NCI-H345 (cell line): ENCODE results near the gene RBM23.

Experiments
- DNase-seq: peaks from one replicate; lab custom pipeline; 2025; lab: John Stamatoyannopoulos, UW

RBM23 gene

DNA sequence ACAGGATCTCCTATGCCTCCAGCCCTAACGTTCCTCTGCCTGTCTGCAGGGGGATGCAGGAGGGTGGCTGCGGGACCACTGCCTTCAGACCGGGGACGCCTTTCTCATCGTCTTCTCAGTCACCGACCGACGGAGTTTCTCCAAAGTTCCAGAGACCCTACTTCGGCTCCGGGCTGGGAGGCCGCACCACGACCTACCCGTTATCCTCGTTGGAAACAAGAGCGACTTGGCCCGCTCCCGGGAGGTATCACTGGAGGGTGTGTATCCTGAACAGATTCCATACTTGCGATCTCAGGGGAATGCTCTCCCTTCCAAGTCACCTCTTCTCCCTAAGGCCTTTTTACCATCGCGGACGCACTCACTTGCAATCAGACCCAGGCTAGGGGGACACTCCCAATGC lies 33.0 kb downstream of the RBM23 start:
- DNase-seq, result no peak

DNA sequence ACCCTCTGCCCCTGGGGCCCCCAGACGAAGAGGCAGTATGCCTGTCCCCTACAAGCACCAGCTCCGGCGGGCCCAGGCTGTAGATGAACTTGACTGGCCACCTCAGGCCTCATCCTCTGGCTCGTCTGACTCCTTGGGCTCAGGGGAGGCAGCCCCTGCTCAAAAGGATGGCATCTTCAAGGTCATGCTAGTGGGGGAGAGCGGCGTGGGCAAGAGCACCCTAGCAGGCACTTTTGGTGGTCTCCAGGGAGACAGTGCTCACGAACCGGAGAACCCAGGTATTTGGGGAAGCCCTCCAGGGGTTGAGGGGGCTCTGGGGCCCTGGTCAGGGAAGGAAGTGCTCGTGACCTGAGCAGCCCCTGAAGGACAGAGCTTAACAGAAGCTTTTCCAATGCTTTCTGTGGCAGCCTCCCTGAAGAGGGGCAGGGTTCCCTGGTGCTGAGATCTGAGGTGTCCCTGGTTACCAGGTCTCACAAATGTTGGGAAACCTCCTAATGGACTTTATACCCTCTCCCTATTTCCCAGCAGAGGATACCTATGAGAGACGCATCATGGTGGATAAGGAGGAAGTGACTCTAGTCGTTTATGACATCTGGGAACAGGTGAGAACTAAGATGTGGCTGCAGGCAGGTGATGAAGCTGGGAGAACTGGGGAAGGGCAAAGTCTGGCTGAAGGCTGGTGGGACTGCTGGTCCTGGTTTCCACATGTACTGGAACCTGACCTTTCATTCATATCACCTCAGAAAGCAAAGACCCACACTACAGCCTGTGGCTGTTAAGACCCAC lies 34.0 kb downstream of the RBM23 start:
- DNase-seq, result no peak

DNA sequence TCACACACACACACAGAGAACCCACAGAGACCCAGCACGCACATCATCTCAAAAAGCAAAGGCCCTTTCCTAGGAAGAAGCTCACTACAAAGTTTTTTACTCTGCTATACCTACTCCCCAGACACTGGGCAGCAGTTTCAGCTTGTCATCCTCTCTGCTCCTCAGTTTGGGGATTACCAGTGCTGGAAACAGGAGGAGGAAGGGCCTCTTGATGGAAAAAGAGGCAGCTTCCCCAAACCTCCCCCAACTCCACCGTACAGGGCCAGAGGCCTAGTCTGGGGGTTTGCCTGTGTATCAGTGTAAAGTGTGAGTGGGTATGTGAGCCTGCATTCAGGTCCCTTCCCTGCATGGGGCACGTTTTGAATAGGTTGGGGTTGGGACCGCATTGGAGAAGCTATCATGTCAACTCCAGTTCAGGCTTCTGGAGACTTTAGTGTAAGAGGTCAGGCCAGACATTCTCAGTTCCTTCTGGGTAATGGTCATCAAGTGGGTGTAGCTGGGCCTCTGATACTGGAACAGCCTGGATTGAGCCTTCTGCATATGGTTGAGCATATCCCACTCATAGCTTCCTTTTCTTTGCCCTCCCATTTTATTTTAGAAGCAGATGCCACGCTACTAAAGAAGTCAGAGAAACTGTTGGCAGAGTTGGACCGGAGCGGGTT lies 34.7 kb downstream of the RBM23 start:
- DNase-seq, result no peak

DNA sequence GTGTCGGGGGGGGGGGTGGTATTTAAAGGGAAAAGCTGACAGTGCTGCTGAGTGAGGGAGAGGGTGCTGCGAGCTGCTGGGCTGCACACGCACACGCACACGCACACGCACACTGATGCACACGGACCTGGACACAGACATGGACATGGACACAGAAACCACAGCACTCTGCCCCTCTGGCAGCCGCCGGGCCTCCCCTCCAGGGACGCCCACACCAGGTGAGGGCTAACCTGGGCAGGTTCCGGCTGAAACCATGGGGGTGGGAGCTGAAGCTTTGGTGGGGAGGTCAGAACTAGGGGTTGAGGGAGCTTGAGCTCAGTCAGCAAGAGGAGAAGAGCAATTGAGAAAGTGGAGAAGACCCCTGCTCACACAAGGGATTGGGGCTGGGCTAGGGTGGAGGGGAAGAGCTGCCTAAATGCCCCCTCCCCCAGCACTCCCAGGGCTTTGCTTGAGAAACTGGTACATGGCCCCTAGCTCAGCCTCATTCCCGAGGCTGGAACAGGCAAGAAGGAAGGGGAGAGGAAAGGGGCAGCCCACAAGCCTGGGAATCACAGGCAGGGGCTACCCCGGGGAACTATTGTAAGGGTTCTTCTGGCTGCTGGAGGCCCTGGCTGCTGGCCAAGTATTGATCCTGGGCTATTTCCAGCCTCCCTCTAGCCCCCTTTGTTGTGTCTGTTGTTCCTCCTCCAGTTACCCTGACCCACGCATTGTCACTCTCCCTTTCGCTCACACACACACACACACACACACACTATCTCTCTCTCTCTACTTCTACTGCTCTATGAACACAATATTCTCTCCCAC lies 35.6 kb downstream of the RBM23 start, which contains the start of gene REM2:
Gene REM2 (plus strand): TSS at position 50 of the 804 bp plus-strand sequence. CDS start 66 bp downstream, at position 116.
- peak; percentile 76 for DNase-seq

DNA sequence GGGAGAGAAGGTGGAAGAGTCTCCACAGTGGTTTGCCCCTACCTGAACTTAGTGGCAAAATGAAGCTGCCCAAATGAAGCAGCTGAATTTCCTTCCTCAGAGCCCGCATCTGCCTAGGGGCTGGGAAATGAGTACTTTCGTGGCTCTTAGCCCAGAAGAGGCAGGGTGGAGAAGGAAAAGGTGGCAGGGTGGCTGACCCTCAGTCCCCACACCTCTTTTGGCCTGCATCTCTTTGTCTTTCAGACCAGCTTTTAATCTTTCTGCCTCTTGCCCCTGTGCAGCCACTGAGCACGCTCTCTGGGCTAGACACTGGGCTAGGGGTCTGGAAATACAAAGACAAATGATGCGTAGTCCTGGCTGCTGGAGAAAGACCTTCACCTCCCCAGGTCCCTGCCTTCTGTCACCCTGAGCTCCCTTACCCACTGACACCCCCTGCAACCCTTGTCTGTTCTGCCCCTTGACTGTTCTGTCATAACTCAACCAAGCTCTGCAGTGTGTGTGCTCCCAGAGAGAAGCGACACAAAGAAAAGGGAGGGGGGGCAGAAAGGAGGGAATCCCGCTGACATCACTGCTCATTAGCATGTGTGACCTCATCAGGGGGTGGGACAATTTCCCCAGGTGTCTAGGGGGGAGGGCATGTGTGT lies 36.3 kb downstream of the RBM23 start:
- DNase-seq, result peak; percentile 80

DNA sequence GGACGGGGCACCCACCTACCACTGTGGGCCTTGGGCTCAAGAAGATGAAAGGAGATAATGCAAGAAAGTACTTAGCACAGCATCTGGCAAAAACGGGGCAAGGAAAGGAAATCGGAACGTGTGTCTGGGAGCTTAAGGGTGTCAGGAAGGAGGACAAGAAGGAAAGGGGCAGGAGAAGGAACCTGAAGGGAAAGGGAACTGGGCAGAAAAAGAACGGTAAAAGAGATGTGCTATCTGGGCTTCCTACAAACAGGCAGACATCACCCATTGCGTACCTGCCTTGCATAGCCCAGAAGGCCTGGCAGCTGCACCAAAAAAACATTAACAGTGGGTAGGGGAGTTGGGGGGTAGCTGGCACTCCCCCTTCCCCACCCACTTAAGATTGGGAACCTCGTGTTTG lies 36.9 kb downstream of the RBM23 start:
- no peak for DNase-seq

DNA sequence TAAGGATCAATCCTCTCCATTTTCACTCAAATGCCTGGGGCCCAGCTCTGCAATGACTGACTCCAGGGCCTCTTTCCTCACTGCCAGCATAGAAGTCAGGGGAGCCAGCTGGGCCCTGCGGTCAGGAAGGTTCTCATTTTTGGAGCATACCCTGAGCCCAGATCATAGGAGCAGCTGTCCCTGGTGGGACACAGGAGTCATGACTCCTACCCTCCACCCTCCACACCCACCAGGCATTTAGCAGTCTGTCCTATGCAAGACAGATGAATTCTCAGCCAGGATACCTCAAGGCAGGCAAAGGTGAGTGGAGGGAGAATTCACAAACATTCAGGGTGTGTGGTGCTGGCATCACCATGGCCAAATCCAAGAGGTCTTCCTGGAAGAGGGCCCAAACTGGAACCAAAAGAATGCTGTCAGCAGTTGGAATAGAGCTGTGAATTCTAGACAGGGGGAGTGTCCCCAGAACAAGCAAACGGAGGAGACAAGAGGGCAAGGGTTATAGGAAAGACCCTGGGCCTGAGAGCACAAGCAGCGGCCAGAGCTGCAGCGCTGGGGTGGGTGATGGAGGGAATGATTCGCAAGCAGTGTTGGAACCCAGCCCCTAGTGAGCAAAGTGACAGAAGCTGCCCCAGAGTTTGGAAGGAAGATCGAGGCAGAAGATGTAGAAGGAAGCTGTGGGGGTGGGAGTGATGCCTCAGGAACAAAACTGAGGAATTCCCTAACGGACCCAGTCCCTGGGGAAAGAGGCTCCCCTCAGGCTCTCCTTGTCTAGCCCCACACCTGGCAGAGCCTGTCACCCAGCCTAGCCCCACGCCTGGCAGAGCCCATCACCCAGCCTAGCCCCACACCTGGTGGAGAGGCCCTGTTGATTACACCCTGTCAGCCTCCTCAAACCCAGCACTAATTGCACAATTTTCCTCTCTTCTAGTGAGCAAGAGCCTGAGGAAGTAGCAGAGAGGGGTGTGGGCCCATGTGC lies 40.4 kb downstream of the RBM23 start:
- no peak for DNase-seq

DNA sequence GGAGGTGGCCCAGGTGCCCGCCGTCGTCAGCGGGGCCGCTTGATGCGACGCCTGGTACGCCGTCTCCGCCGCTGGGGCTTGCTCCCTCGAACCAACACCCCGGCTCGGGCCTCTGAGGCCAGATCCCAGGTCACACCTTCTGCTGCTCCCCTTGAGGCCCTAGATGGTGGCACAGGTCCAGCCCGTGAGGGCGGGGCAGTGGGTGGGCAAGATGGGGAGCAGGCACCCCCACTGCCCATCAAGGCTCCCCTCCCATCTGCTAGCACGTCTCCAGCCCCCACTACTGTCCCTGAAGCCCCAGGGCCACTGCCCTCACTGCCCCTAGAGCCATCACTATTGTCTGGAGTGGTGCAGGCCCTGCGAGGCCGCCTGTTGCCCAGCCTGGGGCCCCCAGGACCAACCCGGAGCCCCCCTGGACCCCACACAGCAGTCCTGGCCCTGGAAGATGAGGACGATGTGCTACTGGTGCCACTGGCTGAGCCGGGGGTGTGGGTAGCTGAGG lies 41.9 kb downstream of the RBM23 start:
- DNase-seq, result no peak

DNA sequence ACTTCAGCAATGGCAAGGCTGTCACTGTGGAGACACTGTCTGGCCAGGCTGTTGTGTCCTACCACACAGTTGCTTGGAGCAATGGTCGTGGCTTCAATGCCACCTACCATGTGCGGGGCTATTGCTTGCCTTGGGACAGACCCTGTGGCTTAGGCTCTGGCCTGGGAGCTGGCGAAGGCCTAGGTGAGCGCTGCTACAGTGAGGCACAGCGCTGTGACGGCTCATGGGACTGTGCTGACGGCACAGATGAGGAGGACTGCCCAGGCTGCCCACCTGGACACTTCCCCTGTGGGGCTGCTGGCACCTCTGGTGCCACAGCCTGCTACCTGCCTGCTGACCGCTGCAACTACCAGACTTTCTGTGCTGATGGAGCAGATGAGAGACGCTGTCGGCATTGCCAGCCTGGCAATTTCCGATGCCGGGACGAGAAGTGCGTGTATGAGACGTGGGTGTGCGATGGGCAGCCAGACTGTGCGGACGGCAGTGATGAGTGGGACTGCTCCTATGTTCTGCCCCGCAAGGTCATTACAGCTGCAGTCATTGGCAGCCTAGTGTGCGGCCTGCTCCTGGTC lies 43.1 kb downstream of the RBM23 start:
- no peak for DNase-seq

DNA sequence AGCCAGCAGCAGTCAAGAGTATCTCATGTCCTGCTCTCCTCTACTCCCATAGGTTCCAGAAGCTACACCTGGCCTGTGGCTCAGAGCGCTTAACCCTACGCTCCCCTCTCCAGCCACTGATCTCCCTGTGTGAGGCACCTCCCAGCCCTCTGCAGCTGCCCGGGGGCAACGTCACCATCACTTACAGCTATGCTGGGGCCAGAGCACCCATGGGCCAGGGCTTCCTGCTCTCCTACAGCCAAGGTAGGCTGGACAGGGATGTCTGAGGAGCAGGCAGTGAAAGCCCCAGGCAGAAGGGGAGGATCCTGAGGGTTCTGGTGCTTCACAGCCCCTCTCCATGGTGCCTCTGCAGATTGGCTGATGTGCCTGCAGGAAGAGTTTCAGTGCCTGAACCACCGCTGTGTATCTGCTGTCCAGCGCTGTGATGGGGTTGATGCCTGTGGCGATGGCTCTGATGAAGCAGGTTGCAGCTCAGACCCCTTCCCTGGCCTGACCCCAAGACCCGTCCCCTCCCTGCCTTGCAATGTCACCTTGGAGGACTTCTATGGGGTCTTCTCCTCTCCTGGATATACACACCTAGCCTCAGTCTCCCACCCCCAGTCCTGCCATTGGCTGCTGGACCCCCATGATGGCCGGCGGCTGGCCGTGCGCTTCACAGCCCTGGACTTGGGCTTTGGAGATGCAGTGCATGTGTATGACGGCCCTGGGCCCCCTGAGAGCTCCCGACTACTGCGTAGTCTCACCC lies 43.8 kb downstream of the RBM23 start:
- no peak for DNase-seq

DNA sequence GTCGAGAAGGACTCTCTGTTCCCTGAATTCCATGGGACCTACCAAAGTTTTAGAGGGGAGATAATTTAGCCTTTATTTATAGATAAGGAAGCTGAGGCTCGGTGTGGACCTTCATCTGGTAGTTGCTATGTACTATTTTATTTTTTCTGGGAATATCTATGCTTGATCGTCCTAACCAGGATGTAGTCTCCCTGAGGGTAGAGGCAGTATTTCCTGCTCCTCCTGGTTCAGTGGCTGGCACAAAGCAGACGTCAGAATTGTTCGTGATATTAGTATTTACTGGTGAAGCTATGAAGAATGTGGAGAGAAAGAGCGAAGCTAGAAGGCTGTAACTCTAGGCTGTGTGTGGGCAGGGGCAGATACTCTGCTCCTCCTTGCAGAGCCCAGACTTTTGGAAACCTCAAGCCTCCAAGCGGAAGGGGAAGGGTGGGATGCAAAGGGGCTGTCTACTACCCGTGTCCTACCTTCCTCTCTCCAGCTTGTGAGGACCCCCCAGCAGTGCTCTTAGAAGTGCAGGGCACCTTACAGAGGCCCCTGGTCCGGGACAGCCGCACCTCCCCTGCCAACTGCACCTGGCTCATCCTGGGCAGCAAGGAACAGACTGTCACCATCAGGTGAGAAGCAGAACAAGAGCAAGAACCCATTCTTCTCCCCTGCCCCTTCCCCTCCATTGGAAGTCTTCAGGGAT lies 46.0 kb downstream of the RBM23 start:
- no peak for DNase-seq

DNA sequence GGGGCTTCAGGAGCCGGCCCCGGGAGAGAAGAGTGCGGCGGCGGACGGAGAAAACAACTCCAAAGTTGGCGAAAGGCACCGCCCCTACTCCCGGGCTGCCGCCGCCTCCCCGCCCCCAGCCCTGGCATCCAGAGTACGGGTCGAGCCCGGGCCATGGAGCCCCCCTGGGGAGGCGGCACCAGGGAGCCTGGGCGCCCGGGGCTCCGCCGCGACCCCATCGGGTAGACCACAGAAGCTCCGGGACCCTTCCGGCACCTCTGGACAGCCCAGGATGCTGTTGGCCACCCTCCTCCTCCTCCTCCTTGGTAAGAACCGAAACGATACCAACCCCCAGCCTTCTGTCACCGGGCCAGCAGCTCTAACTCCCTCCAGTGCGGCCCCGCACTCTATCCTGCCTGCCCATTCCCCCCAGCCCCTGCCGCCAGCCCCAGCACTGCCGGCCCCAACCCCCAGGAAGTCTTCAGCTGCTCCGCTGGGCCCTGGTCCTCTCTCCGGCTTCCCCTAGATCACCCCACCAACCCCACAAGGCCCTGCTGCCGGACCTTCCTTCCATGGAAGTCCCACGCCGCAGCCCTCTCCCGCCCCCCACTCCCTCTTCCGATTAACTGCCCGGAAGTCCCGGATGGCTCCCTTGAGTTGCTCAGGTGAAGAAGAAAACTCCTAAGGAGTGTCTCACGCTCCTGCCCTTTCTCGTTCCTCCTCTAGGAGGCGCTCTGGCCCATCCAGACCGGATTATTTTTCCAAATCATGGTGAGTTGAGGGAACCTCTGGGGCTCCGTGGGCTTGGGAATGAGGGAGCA lies 46.7 kb downstream of the RBM23 start:
- peak; percentile 82 for DNase-seq

DNA sequence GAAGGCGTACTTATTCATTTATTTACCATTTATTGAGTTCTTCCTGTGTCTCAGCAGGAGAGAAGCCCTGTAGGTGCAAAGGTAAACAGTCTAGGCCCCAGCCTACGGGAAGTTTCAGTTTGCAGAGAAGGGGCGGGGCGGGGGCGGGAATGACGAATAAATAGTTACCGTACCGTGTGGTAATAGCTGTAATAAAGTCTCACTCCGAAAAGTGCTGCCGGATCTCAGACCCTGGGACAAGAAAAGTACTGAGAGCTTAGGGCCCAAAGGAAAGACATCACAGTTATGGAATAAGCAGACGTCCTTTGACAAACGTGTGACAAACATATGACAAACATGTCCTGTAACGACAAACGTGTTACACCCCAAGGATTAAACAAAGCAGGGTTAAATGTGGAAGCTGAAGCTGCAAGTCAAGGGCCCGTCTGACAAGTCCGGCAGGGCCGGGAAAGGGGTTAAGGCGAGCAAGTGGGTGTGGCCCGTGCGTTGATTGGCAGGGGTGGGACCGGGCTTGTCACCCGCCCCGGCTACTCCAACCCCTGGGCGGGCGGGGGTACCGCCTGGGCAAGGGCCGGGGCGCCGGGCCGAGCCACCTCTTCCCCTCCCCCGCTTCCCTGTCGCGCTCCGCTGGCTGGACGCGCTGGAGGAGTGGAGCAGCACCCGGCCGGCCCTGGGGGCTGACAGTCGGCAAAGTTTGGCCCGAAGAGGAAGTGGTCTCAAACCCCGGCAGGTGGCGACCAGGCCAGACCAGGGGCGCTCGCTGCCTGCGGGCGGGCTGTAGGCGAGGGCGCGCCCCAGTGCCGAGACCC lies 47.5 kb downstream of the RBM23 start, which contains the start of gene LRP10:
Gene LRP10 (plus strand): TSS at position 517 of the 809 bp plus-strand sequence. CDS start 564 bp downstream, outside the sequence.
- DNase-seq, result peak; percentile 81

DNA sequence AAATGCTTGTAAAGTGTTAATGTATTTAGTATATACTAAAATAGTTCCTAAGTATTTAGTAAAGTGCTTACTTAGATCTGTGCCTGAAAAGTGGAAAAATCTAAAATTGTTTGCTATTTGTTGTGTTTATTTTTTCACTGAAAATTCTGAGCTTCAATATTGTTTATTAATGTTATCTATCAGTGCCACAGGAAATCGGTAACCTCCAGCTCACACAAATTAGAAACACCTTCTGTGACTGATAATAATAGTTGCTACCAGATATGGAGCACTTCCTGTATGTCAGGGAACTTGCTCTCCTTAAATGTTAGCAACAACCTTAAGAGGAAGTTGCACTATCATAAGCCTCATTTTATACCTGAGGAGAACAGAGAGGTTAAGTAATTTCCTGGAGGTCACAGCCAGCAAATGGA lies 48.1 kb downstream of the RBM23 start:
- DNase-seq, result no peak

DNA sequence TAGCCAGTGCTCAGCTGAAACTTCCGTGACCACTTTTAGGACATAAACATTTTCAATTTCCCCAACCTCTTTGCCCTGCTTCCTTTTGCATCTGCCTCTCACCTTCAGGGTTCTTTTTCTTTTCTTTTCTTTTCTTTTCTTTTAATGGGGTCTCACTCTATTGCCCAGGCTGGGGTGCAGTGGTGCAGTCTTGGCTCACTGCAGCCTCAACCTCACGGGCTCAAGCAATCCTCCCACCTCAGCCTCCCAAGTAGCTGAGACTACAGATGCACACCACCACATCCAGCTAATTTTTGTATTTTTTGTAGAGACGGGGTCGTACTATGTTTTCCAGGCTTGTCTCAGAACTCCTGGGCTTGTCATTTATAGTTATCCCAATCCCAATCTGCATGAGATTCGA lies 52.1 kb downstream of the RBM23 start:
- no peak for DNase-seq

DNA sequence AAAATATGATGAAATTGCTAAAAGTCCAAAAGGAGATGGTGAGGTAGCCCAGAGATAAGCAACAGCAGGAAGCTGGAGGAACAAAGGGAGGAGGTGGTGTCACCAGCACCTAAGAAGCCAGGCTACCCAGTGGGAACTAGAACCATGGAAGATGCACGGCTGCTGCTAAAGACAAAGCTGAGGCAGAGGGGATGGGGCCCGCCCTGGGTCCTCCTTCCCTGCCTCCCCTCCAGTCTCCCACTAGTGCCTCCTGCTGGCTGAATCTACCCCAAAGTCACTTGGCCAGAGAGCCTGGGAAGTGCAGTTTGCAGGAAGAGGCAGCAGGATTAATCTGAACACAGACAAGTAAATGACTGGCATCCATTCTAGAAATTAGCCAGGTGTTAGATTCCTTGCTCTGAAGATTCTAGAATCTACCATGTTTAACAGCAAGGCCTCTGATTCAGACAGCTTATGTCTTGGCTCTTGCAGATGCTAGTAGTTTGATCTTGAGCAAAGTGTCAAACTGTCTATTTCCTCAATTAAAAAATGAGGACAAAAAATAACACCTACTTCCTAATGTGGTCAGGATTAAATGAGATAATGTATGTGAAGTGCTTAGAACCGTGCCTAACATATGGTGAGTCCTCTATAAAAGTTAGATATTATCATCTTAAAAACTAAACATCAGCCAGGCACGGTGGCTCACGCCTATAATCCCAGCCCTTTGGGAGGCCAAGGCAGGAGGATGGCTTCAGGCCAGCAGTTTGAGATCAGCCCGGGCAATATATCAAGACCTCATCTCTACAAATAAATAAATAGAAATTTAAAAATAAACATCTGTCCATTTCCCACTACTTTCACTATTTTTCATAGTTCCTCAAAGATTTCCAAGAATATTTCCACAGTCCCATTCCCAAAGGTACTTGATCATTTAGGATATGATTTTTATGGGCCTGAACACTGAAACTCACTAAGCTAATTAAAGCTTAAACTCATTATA lies 53.2 kb downstream of the RBM23 start:
- DNase-seq, result no peak
